Fibroblast of pulmonary artery (primary cell): ENCODE measurements around the gene HPN.
"Not testable (repeated sequence)": the region's sequence is repeated elsewhere in the genome, so short reads cannot be mapped to it uniquely, and the experiment has no call there.

ENCODE experiments used
- DNase-seq: peaks from one replicate; pipeline ENCODE4 v3.0.0-alpha.2; 2010; ENCODE audit warnings: low read depth
- H3K4me3 ChIP-seq: replicated peaks from 2 replicates; pipeline ENCODE4 v1.5.1; 2011; ENCODE audit warnings: low read depth, mild to moderate bottlenecking, control low read depth, low read length, moderate library complexity
- CTCF ChIP-seq: IDR thresholded peaks from 2 replicates; pipeline ENCODE4 v1.5.1; 2011; ENCODE audit warnings: mild to moderate bottlenecking, control low read depth, low read length, inconsistent platforms; ENCODE audit errors: missing control alignments

The HPN gene

GRCh38 chr19:35048911-35049411, 7.4 kb downstream of the HPN start:
- no peak for DNase-seq
- no peak for TF ChIP-seq CTCF
- H3K4me3 ChIP-seq, result no peak overlapping the region

GRCh38 chr19:35049456-35049855, 7.9 kb downstream of the HPN start:
- no peak for DNase-seq

GRCh38 chr19:35050662-35051061, 9.1 kb downstream of the HPN start:
- not testable (repeated sequence) for DNase-seq, H3K4me3 ChIP-seq

More at GRCh38 chr19:35049456-35049855, 7.9 kb downstream of the HPN start:
- no peak overlapping the region for H3K4me3 ChIP-seq
- no peak for TF ChIP-seq CTCF

- not testable (repeated sequence) for H3K4me3 ChIP-seq, DNase-seq
These were observed 9.7 kb downstream of the HPN start for GRCh38 chr19:35051268-35051667.

- no peak for TF ChIP-seq CTCF
- H3K4me3 ChIP-seq, result no peak overlapping the region
- DNase-seq, result no peak
These were observed 10.3 kb downstream of the HPN start for GRCh38 chr19:35051796-35052195.

- no peak for DNase-seq
- no peak overlapping the region for H3K4me3 ChIP-seq
- no peak for TF ChIP-seq CTCF
These were observed 11.2 kb downstream of the HPN start for GRCh38 chr19:35052599-35053190.

GRCh38 chr19:35053667-35054293, 12.3 kb downstream of the HPN start:
- H3K4me3 ChIP-seq, result no peak overlapping the region
- DNase-seq, result no peak
- no peak for TF ChIP-seq CTCF

- no peak overlapping the region for H3K4me3 ChIP-seq
- DNase-seq, result no peak
- no peak for TF ChIP-seq CTCF
These were observed 13.1 kb downstream of the HPN start for GRCh38 chr19:35054626-35055025.
